Endothelial cell (in vitro differentiated cells): ENCODE data around the gene S100A14. TPM values are rescaled to one million over a fixed set of nuclear protein-coding genes. Genes with fewer than 3 reads are reported as not detected.
"Not testable (repeated sequence)": the region's sequence is repeated elsewhere in the genome, so short reads cannot be mapped to it uniquely, and the experiment has no call there.

Experiments used
- DNase-seq: peaks from one replicate; pipeline ENCODE4 v3.0.0; 2021; ENCODE audit warnings: low spot score
- H3K27ac Mint-ChIP-seq: one replicate; pipeline ENCODE4 v1.8.0; 2021; ENCODE audit warnings: mixed read lengths, inconsistent platforms; ENCODE audit not compliant: unreplicated experiment
- H3K27me3 Mint-ChIP-seq: one replicate; pipeline ENCODE4 v1.8.0; 2021; ENCODE audit warnings: mild to moderate bottlenecking, moderate library complexity, mixed read lengths, inconsistent platforms; ENCODE audit not compliant: unreplicated experiment
- H3K36me3 Mint-ChIP-seq: one replicate; pipeline ENCODE4 v1.8.0; 2021; ENCODE audit warnings: mild to moderate bottlenecking, low read depth, mixed read lengths, inconsistent platforms; ENCODE audit not compliant: unreplicated experiment
- H3K4me1 Mint-ChIP-seq: one replicate; pipeline ENCODE4 v1.8.0; 2021; ENCODE audit warnings: mild to moderate bottlenecking, mixed read lengths, inconsistent platforms; ENCODE audit not compliant: unreplicated experiment
- H3K4me3 Mint-ChIP-seq: one replicate; pipeline ENCODE4 v1.8.0; 2021; ENCODE audit warnings: mild to moderate bottlenecking, mixed read lengths, inconsistent platforms; ENCODE audit not compliant: unreplicated experiment
- H3K9me3 Mint-ChIP-seq: one replicate; pipeline ENCODE4 v1.8.0; 2021; ENCODE audit warnings: mixed read lengths, inconsistent platforms; ENCODE audit not compliant: unreplicated experiment
- total RNA-seq: library from RNA; stranded (reverse); fragmentation: NEBNext Ultra II Directional; extraction: Animal tissue kit (Norgen Biotek cat#: 25700); gene quantifications from one replicate; pipeline ENCODE4 v1.2.1, GENCODE V29; 2021; ENCODE audit not compliant: unreplicated experiment
- TF ChIP-seq, protein P1 (sequence below): fragments of 200-600 bp; sonication (generic); IDR thresholded peaks from one replicate; pipeline ENCODE4 v1.5.0; 2021; ENCODE audit warnings: antibody characterized with exemption; ENCODE audit not compliant: unreplicated experiment

The S100A14 gene
- total RNA-seq, 1 donor from 2014 or later: not detected

- no peaks in the 10 kb centered on the region for H3K9me3 Mint-ChIP-seq
- no peak for DNase-seq
- TF ChIP-seq, protein P1, sequence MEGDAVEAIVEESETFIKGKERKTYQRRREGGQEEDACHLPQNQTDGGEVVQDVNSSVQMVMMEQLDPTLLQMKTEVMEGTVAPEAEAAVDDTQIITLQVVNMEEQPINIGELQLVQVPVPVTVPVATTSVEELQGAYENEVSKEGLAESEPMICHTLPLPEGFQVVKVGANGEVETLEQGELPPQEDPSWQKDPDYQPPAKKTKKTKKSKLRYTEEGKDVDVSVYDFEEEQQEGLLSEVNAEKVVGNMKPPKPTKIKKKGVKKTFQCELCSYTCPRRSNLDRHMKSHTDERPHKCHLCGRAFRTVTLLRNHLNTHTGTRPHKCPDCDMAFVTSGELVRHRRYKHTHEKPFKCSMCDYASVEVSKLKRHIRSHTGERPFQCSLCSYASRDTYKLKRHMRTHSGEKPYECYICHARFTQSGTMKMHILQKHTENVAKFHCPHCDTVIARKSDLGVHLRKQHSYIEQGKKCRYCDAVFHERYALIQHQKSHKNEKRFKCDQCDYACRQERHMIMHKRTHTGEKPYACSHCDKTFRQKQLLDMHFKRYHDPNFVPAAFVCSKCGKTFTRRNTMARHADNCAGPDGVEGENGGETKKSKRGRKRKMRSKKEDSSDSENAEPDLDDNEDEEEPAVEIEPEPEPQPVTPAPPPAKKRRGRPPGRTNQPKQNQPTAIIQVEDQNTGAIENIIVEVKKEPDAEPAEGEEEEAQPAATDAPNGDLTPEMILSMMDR: no peak
- H3K27me3 Mint-ChIP-seq: peaks cover 2% of the 10 kb centered on the region
- H3K4me3 Mint-ChIP-seq: no peak overlapping the region
- H3K4me1 Mint-ChIP-seq: no peaks in the 10 kb centered on the region
- no peaks in the 10 kb centered on the region for H3K36me3 Mint-ChIP-seq
- no peak overlapping the region for H3K27ac Mint-ChIP-seq
Observed at GRCh38 chr1:153578936-153579335, 37.2 kb downstream of the S100A14 start.

GRCh38 chr1:153578490-153578889 lies 37.6 kb downstream of the S100A14 start:
- Mint-ChIP-seq H3K4me3 (no peak overlapping the region), H3K4me1 (no peaks in the 10 kb centered on the region), H3K27me3 (peaks cover 2% of the 10 kb centered on the region), H3K9me3 (no peaks in the 10 kb centered on the region), H3K27ac (no peak overlapping the region), H3K36me3 (no peaks in the 10 kb centered on the region)
- TF ChIP-seq, protein P1: no peak
- DNase-seq: no peak

DNA sequence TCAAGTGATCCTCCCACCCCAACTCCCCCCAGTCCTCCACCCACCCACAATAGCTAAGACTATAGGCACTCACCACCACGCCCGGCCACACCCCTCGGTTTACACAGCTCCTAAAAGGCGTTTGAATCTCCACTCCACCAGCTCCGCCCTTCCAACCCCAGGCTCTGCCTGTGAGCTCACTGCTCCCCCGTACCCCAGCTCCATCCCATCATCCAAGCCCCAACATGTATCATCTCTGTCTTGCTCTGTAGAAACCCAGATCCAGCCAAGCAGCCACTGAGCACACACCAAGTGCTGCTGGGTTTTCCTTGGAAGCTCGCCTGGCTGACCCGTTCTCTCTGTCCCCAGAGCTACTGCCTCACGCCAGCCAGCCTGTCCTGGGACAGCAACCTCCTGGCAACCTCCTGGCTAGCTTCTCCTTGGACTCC lies 38.5 kb downstream of the S100A14 start:
- peaks cover 2% of the 10 kb centered on the region for H3K27me3 Mint-ChIP-seq
- DNase-seq: no peak
- H3K27ac Mint-ChIP-seq: no peak overlapping the region
- no peaks in the 10 kb centered on the region for H3K36me3 Mint-ChIP-seq
- TF ChIP-seq, protein P1: no peak
- H3K4me1 Mint-ChIP-seq: no peaks in the 10 kb centered on the region
- H3K9me3 Mint-ChIP-seq: no peaks in the 10 kb centered on the region
- H3K4me3 Mint-ChIP-seq: no peak overlapping the region

- Mint-ChIP-seq H3K4me1 (no peaks in the 10 kb centered on the region), H3K27me3 (peaks cover 2% of the 10 kb centered on the region), H3K27ac (no peak overlapping the region), H3K9me3 (no peaks in the 10 kb centered on the region), H3K36me3 (no peaks in the 10 kb centered on the region), H3K4me3 (no peak overlapping the region)
- TF ChIP-seq, protein P1: no peak
- DNase-seq: no peak
Observed at GRCh38 chr1:153577138-153577537, 39.0 kb downstream of the S100A14 start.

DNA sequence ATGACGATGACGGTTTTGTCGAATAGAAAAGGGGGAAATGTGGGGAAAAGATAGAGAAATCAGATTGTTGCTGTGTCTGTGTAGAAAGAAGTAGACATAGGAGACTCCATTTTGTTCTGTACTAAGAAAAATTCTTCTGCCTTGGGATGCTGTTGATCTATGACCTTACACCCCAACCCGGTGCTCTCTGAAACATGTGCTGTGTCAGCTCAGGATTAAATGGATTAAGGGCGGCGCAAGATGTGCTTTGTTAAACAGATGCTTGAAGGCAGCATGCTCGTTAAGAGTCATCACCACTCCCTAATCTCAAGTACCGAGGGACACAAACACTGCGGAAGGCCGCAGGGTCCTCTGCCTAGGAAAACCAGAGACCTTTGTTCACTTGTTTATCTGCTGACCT lies 40.6 kb downstream of the S100A14 start:
- not testable (repeated sequence) for H3K4me1 Mint-ChIP-seq, H3K27ac Mint-ChIP-seq, H3K27me3 Mint-ChIP-seq, H3K36me3 Mint-ChIP-seq, DNase-seq, H3K4me3 Mint-ChIP-seq, H3K9me3 Mint-ChIP-seq

GRCh38 chr1:153575081-153575491 lies 41.0 kb downstream of the S100A14 start:
- not testable (repeated sequence) for H3K27me3 Mint-ChIP-seq, H3K9me3 Mint-ChIP-seq, H3K4me1 Mint-ChIP-seq, H3K27ac Mint-ChIP-seq, DNase-seq, H3K36me3 Mint-ChIP-seq, H3K4me3 Mint-ChIP-seq
